Measurements from ENCODE around the gene ALKBH2. TPM values are rescaled to one million over a fixed set of nuclear protein-coding genes. Genes with fewer than 3 reads are reported as not detected.

ALKBH2 gene
- total and polyA plus RNA-seq, 2 experiments from 2014 or later, result 16.4 to 35.9 TPM

GRCh38 chr12:109105176-109105575 lies 11.9 kb upstream of the ALKBH2 start (continued):
- TF ChIP-seq ZNF462 (CRISPR knock-in tag; IDR thresholded peaks at IDR 0.05), result no peak
- TF ChIP-seq ZNF114 (CRISPR knock-in tag; IDR thresholded peaks at IDR 0.05), result no peak
- no peak for TF ChIP-seq POLR2AphosphoS5 (IDR thresholded peaks at IDR 0.05; ENCODE audit: low read depth)
- no peak for TF ChIP-seq JUNB (IDR thresholded peaks at IDR 0.05; ENCODE audit: unreplicated experiment)
- no peak for TF ChIP-seq CREB1 (CRISPR knock-in tag; IDR thresholded peaks at IDR 0.05; ENCODE audit: low read depth)
- no peak for TF ChIP-seq ETS1 (IDR thresholded peaks at IDR 0.05)
- no peak for TF ChIP-seq NANOG (IDR thresholded peaks at IDR 0.05; ENCODE audit: borderline replicate concordance)

- no peaks in the 10 kb centered on the region for H3K27me3 ChIP-seq (ENCODE audit: insufficient read depth)
- H2AFZ ChIP-seq, result no peak overlapping the region
- H3K79me2 ChIP-seq (replicated peaks; ENCODE audit: insufficient read depth), result peaks cover 29% of the 10 kb centered on the region
- Mint-ChIP-seq H3K27ac (no peak overlapping the region), H3K27me3 (ENCODE audit: insufficient read depth, low read depth, poor library complexity) (peaks cover 4% of the 10 kb centered on the region), H3K4me3 (no peak overlapping the region), H3K9me3 (no peaks in the 10 kb centered on the region), H3K4me1 (peaks cover 12% of the 10 kb centered on the region), H3K36me3 (ENCODE audit: low read depth) (peaks cover 89% of the 10 kb centered on the region)
- peaks cover 50% of the 10 kb centered on the region for H4K20me1 ChIP-seq (replicated peaks; ENCODE audit: insufficient read depth)
- no peak overlapping the region for H3K4me3 ChIP-seq
- H3K4me1 ChIP-seq (ENCODE audit: insufficient read depth), result peaks cover 4% of the 10 kb centered on the region; the same call in 1 of the 2 replicates
- DNase-seq (ENCODE audit: low spot score) (no peak), ATAC-seq (no peak)
- no peak overlapping the region for H3K4me2 ChIP-seq
- peaks cover 69% of the 10 kb centered on the region for H3K36me3 ChIP-seq (ENCODE audit: insufficient read depth)
- 0 out of 2 replicates have a peak, but pooled peaks cover 4% of the 10 kb centered on the region for H3F3A ChIP-seq (replicated peaks; ENCODE audit: low read depth)
- no peak overlapping the region for H3K27ac ChIP-seq (ENCODE audit: low read depth)
- H3K9me2 ChIP-seq (ENCODE audit: insufficient read depth), result no peaks in the 10 kb centered on the region
- TF ChIP-seq ZNF331 (CRISPR knock-in tag; IDR thresholded peaks at IDR 0.05; ENCODE audit: low read depth) (no peak), EZH2 (IDR thresholded peaks at IDR 0.05; ENCODE audit: low read depth, unreplicated experiment) (no peak), NANOG (IDR thresholded peaks at IDR 0.05; ENCODE audit: borderline replicate concordance) (no peak), ZNF114 (CRISPR knock-in tag; IDR thresholded peaks at IDR 0.05) (no peak), JUNB (IDR thresholded peaks at IDR 0.05; ENCODE audit: unreplicated experiment) (no peak), CTCF (conservative IDR thresholded peaks at IDR 0.05; ENCODE audit: low read depth in 2 of 2) (no peak), POLR2AphosphoS5 (IDR thresholded peaks at IDR 0.05; ENCODE audit: low read depth) (no peak), ETS1 (IDR thresholded peaks at IDR 0.05) (no peak), CREB1 (CRISPR knock-in tag; IDR thresholded peaks at IDR 0.05; ENCODE audit: low read depth) (no peak), STAT1 (IDR thresholded peaks at IDR 0.05; ENCODE audit: unreplicated experiment) (no peak)
Observed at GRCh38 chr12:109102491-109102890, 9.2 kb upstream of the ALKBH2 start.
